Heart left ventricle (tissue), 13 donors: ENCODE results near the gene APIP.

Experiments
- CTCF ChIP-seq, 12 donors: fragments of 200-600 bp; sonication (generic) in 4 of 12; IDR thresholded peaks; one replicate each; pipeline versions ENCODE4 v1.5.0 to v1.8.0; 2018 to 2022; ENCODE audit warnings: antibody characterized with exemption in 12 of 12, mild to moderate bottlenecking in 5 of 12
- POLR2A ChIP-seq, 2 donors: fragments of 450-650 bp; IDR thresholded peaks; one replicate each; pipeline ENCODE4 v1.6.1; 2017; ENCODE audit warnings: antibody characterized with exemption in 2 of 2, mild to moderate bottlenecking in 2 of 2, moderate library complexity in 2 of 2
- donor health status: ischemic (EF 13 %, LVEDD 7.1; RV severe dilation, severe dysfunction).
- donor health status: DM: no; HTN: yes; CAD: no.
- donor health status: DM: no; HTN: no; CAD: no.
- donor health status: ischemic (EF 25% LVEDD 6.9; RV normal size, moderate dysfunction).
- donor health status: ischemic (EF 25% LVEDD 5.7; RV mildly dilated, moderate dysfunction).
- donor health status: ischemic (EF 35%, LVEDD 5.7; RV mildly dilated, moderate dysfunction).
- donor health status: nonischemic (EF 11% LVEDD 7.7; RV severe dilation, severe dysfunction).
- donor health status: DM: yes; HTN: yes; CAD: no.
- donor health status: PGD.
- donor health status: ischemic (EF 29% LVEDD 5.4; RV normal size, mild dysfunction).
- donor health status: nonischemic (EF 23%, LVEDD 6.1; RV moderate dilation, normal function).

GRCh38 chr11:34910817-34911216 is 5.4 kb downstream of the APIP start:
- no peak for TF ChIP-seq POLR2A (IDR thresholded peaks at IDR 0.05)
- TF ChIP-seq CTCF (IDR thresholded peaks at IDR 0.05): no peak
